OCI-LY7 (cell line): ENCODE results near the gene EPB41. TPM values are rescaled to one million over a fixed set of nuclear protein-coding genes. Genes with fewer than 3 reads are reported as not detected.

Source experiments
- BruUV-seq: library from RNA; stranded (reverse); fragments of 400-500 nt; replicated peaks from 2 replicates; lab custom pipeline; 2021; lab: Mats Ljungman, UMichigan
- CTCF ChIA-PET: fragments of 300-600 bp; sonication (Branson Sonifier 250); formaldehyde crosslinking; loops from one replicate; lab custom pipeline; 2022; ENCODE audit warnings: antibody characterized with exemption; ENCODE audit not compliant: unreplicated experiment; lab: Charles Lee
- POLR2A ChIA-PET: fragments of 300-600 bp; sonication (Branson Sonifier 250); formaldehyde crosslinking; loops from one replicate; lab custom pipeline; 2022; ENCODE audit warnings: antibody characterized with exemption; lab: Charles Lee
- DNase-seq: peaks from one replicate; pipeline ENCODE4 v3.0.0-alpha.2; 2015; ENCODE audit warnings: low spot score
- H2AFZ ChIP-seq: fragments of 200-600 bp; sonication (generic), shearing (Covaris generic); 2 replicates; pipeline ENCODE4 v1.6.1; 2014; ENCODE audit warnings: mild to moderate bottlenecking, antibody characterized with exemption, low read length, moderate library complexity
- H3K27ac ChIP-seq: fragments of 200-600 bp; sonication (generic); 2 replicates; pipeline ENCODE4 v1.5.1; 2014; ENCODE audit warnings: mixed run types, low read depth, mild to moderate bottlenecking, moderate library complexity, low read length, inconsistent platforms; ENCODE audit not compliant: poor library complexity, severe bottlenecking
- H3K36me3 ChIP-seq: fragments of 200-600 bp; sonication (generic); 2 replicates; pipeline ENCODE4 v1.6.1; 2014; ENCODE audit warnings: mild to moderate bottlenecking, antibody characterized with exemption, low read length, moderate library complexity, mixed read lengths; ENCODE audit not compliant: insufficient read depth
- H3K4me1 ChIP-seq: fragments of 200-600 bp; sonication (generic); 2 replicates; pipeline ENCODE4 v1.5.1; 2014; ENCODE audit warnings: mild to moderate bottlenecking, low read length; ENCODE audit not compliant: insufficient read depth, poor library complexity, severe bottlenecking
- H3K4me2 ChIP-seq: fragments of 200-600 bp; sonication (generic); 2 replicates; pipeline ENCODE4 v1.6.1; 2014; ENCODE audit warnings: mild to moderate bottlenecking, low read length
- H3K4me3 ChIP-seq: fragments of 200-600 bp; sonication (generic); 2 replicates; pipeline ENCODE4 v1.5.1; 2014; ENCODE audit warnings: mild to moderate bottlenecking, low read depth, low read length; ENCODE audit not compliant: poor library complexity, severe bottlenecking
- H3K79me2 ChIP-seq: fragments of 200-600 bp; sonication (generic); 2 replicates; pipeline ENCODE4 v1.6.1; 2016; ENCODE audit warnings: low read depth, mild to moderate bottlenecking, low read length, moderate library complexity, mixed read lengths; ENCODE audit not compliant: insufficient read depth
- H3K9me2 ChIP-seq: fragments of 200-600 bp; sonication (generic); 2 replicates; pipeline ENCODE4 v1.6.1; 2016; ENCODE audit warnings: mild to moderate bottlenecking, low read length, mixed read lengths; ENCODE audit not compliant: insufficient read depth
- H3K9me3 ChIP-seq: fragments of 200-600 bp; sonication (generic); 2 replicates; pipeline ENCODE4 v1.6.1; 2014; ENCODE audit warnings: mild to moderate bottlenecking, mixed run types, low read length, mixed read lengths
- H4K20me1 ChIP-seq: fragments of 200-600 bp; sonication (generic); 2 replicates; pipeline ENCODE4 v1.6.1; 2014; ENCODE audit warnings: mild to moderate bottlenecking, antibody characterized with exemption, low read length, moderate library complexity, mixed read lengths; ENCODE audit not compliant: insufficient read depth
- EZH2phosphoT487 ChIP-seq: fragments of 200-600 bp; sonication (generic); IDR thresholded peaks from 2 replicates; pipeline ENCODE4 v1.6.1; 2018; ENCODE audit warnings: low read depth, borderline replicate concordance, mild to moderate bottlenecking, mixed run types, antibody characterized with exemption, low read length, moderate library complexity, mixed read lengths
- intact Hi-C: fragments of 100-400 bp; cut with micrococcal nuclease; formaldehyde crosslinking; loops from one replicate; pipeline ENCODE4 v1.10.0; 2022; ENCODE audit not compliant: unreplicated experiment
- total RNA-seq, 2 experiments: library from RNA; depleted of rRNA in 1 of 2; stranded (reverse); fragments of >200 nt in 1 of 2; shearing (Covaris generic) in 1 of 2; gene quantifications; 2 replicates each; pipeline ENCODE4 v1.2.3, GENCODE V29; 2014 to 2022
- TF ChIP-seq, protein P1 (sequence below): fragments of 200-600 bp; sonication (generic); conservative IDR thresholded peaks from 2 replicates; pipeline ENCODE4 v1.5.1; 2014; ENCODE audit warnings: mild to moderate bottlenecking, antibody characterized with exemption, low read length, moderate library complexity, mixed read lengths

Gene EPB41
- total RNA-seq, 2 experiments from 2014 or later, result 102 to 103 TPM

DNA sequence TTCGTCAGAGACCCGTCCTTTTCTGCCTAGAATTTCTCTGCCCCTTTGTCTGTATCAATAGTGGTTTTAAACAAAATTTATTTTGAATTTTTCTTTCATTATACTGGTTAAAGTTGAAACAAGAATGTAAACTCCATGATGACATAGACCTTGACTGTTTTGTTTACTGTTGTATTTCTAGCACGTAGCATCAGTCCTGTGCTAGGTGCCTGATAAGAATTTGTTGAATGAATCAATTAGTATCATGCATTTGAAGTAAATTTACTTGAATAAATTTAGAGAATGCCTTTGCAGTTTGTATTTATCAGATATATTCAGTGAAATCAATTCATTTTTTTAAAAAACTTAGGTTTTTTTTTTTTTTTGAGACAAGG, 69.9 kb downstream of the EPB41 start:
- H3K36me3 ChIP-seq, result peaks cover 39% of the 10 kb centered on the region
- H3K27ac ChIP-seq, result no peak overlapping the region
- no peak for DNase-seq
- H3K9me2 ChIP-seq, result no peaks in the 10 kb centered on the region
- TF ChIP-seq EZH2phosphoT487, result no peak
- TF ChIP-seq, protein P1, sequence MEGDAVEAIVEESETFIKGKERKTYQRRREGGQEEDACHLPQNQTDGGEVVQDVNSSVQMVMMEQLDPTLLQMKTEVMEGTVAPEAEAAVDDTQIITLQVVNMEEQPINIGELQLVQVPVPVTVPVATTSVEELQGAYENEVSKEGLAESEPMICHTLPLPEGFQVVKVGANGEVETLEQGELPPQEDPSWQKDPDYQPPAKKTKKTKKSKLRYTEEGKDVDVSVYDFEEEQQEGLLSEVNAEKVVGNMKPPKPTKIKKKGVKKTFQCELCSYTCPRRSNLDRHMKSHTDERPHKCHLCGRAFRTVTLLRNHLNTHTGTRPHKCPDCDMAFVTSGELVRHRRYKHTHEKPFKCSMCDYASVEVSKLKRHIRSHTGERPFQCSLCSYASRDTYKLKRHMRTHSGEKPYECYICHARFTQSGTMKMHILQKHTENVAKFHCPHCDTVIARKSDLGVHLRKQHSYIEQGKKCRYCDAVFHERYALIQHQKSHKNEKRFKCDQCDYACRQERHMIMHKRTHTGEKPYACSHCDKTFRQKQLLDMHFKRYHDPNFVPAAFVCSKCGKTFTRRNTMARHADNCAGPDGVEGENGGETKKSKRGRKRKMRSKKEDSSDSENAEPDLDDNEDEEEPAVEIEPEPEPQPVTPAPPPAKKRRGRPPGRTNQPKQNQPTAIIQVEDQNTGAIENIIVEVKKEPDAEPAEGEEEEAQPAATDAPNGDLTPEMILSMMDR, result no peak
- H2AFZ ChIP-seq, result no peak overlapping the region
- CTCF ChIA-PET, result no interaction called here
- no peak overlapping the region for H3K4me3 ChIP-seq
- BruUV-seq, result no TSS peak
- POLR2A ChIA-PET, result interaction anchor here (0.5 to 0.6 kb wide), 2 partner anchors 72 to 100 kb away, joined by 3 to 5 read pairs; no protein-coding TSS in a partner anchor
- peaks cover 20% of the 10 kb centered on the region for H3K79me2 ChIP-seq
- no peaks in the 10 kb centered on the region for H4K20me1 ChIP-seq
- intact Hi-C loops, result no loop called here
- H3K9me3 ChIP-seq, result peaks cover 15% of the 10 kb centered on the region; the same call in 1 of the 2 replicates
- H3K4me1 ChIP-seq, result peaks cover 17% of the 10 kb centered on the region
- no peak overlapping the region for H3K4me2 ChIP-seq

DNA sequence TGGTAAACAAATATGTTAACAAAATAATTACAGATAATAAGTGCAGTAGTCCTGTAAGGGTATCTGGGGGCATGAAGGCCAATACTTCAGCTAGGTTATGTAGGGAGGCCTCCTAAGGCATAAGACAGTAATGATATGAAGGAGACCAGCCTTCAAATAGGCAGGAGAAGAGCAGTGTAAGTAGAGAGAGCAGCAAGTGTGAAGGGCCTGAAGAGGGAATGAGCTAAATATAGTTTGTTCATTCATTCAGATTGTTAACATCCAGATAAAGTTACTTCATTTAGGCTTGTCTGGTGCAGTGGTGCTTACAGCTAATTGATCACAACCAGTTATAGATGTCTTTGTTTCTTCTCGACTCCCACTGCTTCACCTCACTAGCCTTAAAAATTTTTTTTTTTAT, 71.1 kb downstream of the EPB41 start:
- TF ChIP-seq EZH2phosphoT487, result no peak
- TF ChIP-seq, protein P1, result no peak
- Histone ChIP-seq H3K9me2 (no peaks in the 10 kb centered on the region), H3K4me3 (no peak overlapping the region), H2AFZ (no peak overlapping the region), H3K4me1 (peaks cover 17% of the 10 kb centered on the region), H3K4me2 (no peak overlapping the region; the same call in 1 of the 2 replicates), H4K20me1 (no peaks in the 10 kb centered on the region), H3K79me2 (peaks cover 20% of the 10 kb centered on the region), H3K36me3 (peaks cover 43% of the 10 kb centered on the region), H3K27ac (no peak overlapping the region), H3K9me3 (peaks cover 15% of the 10 kb centered on the region; the same call in 1 of the 2 replicates)
- CTCF ChIA-PET, result no interaction called here
- POLR2A ChIA-PET, result interaction anchor here (0.6 to 1.5 kb wide), 4 partner anchors 17 to 76 kb away, joined by 3 to 4 read pairs (median 3); no protein-coding TSS in a partner anchor
- BruUV-seq, result no TSS peak
- intact Hi-C loops, result no loop called here
- DNase-seq, result no peak

DNA sequence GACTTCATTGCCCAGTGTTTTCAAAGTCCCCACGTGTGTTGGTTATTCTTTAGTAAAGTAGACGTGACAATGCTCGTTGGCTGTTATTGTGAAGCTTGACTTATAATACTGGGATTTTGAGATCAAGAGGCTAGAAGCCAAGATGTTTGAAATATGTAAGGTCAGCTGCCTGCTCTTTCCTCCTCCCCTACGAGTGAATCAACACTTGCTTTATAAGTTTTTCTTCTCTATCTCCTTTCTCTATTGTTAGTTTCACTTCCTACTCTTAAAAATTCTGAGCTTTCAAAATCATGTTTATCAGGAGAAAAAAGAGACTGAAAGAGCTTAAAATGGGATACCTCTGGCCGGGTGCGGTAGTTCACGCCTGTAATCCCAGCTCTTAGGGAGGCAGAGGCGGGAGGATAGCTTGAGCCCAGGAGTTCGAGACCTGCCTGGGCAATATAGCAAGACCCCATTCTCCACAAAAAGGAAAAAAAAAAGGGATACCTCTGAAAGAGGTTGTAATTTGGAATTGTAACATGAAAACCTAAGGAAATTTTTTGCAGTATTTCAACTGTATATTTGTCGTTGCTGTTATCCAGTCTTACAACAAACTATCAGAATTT, 72.0 kb downstream of the EPB41 start:
- Histone ChIP-seq H3K27ac (peak overlapping the region; percentile 49), H3K9me3 (peaks cover 15% of the 10 kb centered on the region; the same call in 1 of the 2 replicates), H3K36me3 (peaks cover 43% of the 10 kb centered on the region), H3K4me1 (peaks cover 17% of the 10 kb centered on the region), H3K4me2 (peak overlapping the region; percentile 49), H3K4me3 (peak overlapping the region; percentile 16), H4K20me1 (no peaks in the 10 kb centered on the region), H3K79me2 (peaks cover 18% of the 10 kb centered on the region), H3K9me2 (no peaks in the 10 kb centered on the region), H2AFZ (no peak overlapping the region)
- BruUV-seq, result no TSS peak
- ChIA-PET CTCF (no interaction called here), POLR2A (interaction anchor here (0.5 to 1.5 kb wide), 5 partner anchors 58 to 685 kb away, joined by 3 to 4 read pairs (median 4); no protein-coding TSS in a partner anchor)
- intact Hi-C loops, result no loop called here
- no peak for TF ChIP-seq EZH2phosphoT487
- TF ChIP-seq, protein P1, result no peak
- peak; percentile 51 for DNase-seq
